ENCODE data around the gene PEX1. TPM values are rescaled to one million over a fixed set of nuclear protein-coding genes. Genes with fewer than 3 reads are reported as not detected.
"Not testable (repeated sequence)": the region's sequence is repeated elsewhere in the genome, so short reads cannot be mapped to it uniquely, and the experiment has no call there.

PEX1 gene
- total and polyA plus RNA-seq, 12 donors = 4.1 to 19.8 (median 14.9) TPM

DNA sequence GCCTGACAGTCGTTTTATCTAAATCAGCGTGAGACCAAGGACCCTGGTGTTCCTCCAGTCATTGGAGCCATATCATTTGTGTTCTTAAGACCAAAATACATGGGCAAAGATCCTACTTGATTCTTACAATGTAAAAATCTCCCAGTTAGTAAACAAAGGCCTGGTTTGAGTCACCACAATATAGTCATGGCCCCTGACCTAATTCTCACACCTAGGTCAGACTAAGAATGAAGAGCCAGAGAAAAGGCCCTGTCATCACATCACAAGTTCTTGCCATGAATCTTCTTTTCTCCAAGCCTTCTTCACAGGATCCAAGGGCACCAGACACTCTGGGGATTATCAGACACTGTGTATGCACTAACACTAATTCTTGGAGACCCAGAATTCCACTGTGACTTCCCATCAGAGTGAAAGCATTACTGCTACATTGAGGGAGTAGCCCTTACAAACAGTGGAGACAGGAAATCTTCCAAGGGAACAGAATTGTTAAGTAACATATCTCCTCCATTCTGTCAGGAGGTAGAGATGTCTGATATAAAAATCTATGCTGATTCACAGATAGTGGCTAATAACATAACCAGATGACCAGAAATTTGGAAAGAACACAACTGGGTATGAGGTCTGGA is 42.9 kb downstream of the PEX1 start:
- intact Hi-C loops (cut with DNase I) = no loop called here
- no peak overlapping the region for H3K4me3 ChIP-seq
- H3K36me3 ChIP-seq = peaks cover 0 to 65% (median 28%) of the 10 kb centered on the region in 9 donors
- TF ChIP-seq CTCF (IDR thresholded peaks at IDR 0.05) = no peak
- no peaks in the 10 kb centered on the region for H3K27me3 ChIP-seq
- H3K27ac ChIP-seq = peak overlapping the region in 2 of 10 donors; percentile 45 to 53
- DNase-seq = no peak
- peaks cover 0 to 12% (median 0%) of the 10 kb centered on the region in 9 donors for H3K4me1 ChIP-seq
- H3K9me3 ChIP-seq = no peaks in the 10 kb centered on the region
- peak in 5 of 8 donors; percentile 19 to 65 (median 57) for ATAC-seq
- 90 to 95% methylated on average over 2 of the region's 2 CpGs for WGBS, 2 donors

DNA sequence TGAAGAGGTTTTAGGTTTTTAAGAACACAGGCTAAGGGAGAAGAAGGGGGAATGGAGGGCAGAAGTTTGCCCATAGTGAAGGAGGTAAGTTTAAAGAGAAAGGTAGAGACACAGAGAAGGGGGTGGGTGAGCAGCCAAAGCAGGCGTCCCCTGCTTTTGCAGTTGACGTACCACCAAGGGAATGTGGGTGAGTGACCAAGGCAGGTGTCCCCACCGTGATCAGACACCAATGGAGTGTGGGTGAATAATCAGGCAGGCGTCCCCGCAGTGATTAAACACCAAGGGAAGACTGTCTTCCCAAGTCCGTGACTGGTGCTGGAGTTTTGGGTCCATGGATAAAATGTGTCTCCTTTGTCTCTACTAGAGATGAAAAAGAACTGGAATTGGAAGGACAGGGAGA is 44.1 kb downstream of the PEX1 start:
- H3K4me1 ChIP-seq; intact Hi-C loops (cut with DNase I); H3K27ac ChIP-seq; H3K9me3 ChIP-seq; H3K4me3 ChIP-seq; DNase-seq; H3K27me3 ChIP-seq; ATAC-seq: not testable (repeated sequence)
- H3K36me3 ChIP-seq = peaks cover 0 to 58% (median 17%) of the 10 kb centered on the region in 9 donors
- WGBS, 2 donors = 95 to 96% methylated on average over 6 of the region's 6 CpGs

DNA sequence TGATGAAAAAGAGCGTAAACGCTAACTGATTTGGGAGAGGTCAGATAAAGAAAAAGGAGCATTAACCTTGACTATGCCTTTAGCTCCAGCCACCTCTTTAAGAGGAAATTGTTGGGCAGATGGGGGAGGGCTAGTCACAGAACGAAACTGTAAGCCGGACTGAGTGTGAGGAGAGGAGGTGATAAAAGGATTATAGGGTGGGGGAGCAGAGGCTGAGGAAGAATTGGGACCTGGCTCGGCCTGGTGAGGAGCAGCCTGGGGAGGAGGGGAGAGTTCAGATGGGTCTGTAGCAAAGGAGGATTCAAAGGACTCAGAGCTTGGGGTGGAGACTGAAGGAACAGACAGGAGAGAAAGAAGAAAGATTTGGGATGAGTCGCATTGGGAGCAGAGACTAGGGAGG is 44.7 kb downstream of the PEX1 start:
- H3K27me3 ChIP-seq; DNase-seq; ATAC-seq; H3K9me3 ChIP-seq; H3K27ac ChIP-seq; H3K4me1 ChIP-seq; intact Hi-C loops (cut with DNase I); H3K4me3 ChIP-seq: not testable (repeated sequence)
- H3K36me3 ChIP-seq = peaks cover 0 to 53% (median 11%) of the 10 kb centered on the region in 9 donors
- WGBS, 2 donors = 69 to 70% methylated on average over 6 of the region's 6 CpGs

- H3K9me3 ChIP-seq; intact Hi-C loops (cut with DNase I); H3K4me3 ChIP-seq; ATAC-seq; DNase-seq; H3K4me1 ChIP-seq; H3K27ac ChIP-seq; H3K27me3 ChIP-seq: not testable (repeated sequence)
- peaks cover 0 to 56% (median 0%) of the 10 kb centered on the region in 9 donors for H3K36me3 ChIP-seq
- WGBS, 2 donors = 95% methylated on average over 4 of the region's 4 CpGs
Measured at GRCh38 chr7:92479146-92479545, 49.2 kb downstream of the PEX1 start.

- Histone ChIP-seq H3K36me3 (peaks cover 0 to 58% (median 0%) of the 10 kb centered on the region in 9 donors), H3K4me3 (no peak overlapping the region), H3K4me1 (no peaks in the 10 kb centered on the region), H3K9me3 (no peaks in the 10 kb centered on the region), H3K27me3 (no peaks in the 10 kb centered on the region), H3K27ac (no peak overlapping the region)
- 95 to 96% methylated on average over 4 of the region's 4 CpGs for WGBS, 2 donors
- ATAC-seq = no peak
- intact Hi-C loops (cut with DNase I) = no loop called here
- no peak for TF ChIP-seq CTCF (IDR thresholded peaks at IDR 0.05)
- no peak for DNase-seq
Measured at GRCh38 chr7:92478711-92479110, 49.6 kb downstream of the PEX1 start.

DNA sequence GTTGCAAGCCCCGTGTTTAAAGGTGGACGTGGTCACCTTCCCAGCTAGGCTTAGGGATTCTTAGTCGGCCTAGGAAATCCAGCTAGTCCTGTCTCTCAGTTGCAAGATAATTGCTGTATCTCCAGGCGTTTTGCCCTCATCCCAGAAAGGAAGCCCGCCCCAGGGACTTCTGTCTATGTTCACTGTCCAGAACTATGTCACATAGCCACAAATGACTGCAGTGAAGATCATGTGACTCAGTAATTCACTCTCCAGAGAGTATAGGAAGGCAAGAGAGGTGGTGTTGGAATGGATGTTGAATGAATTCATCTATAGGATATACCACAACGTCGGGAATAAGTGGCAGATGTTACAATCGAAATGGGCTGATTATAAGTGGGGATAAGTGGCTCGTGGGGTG is 50.2 kb downstream of the PEX1 start:
- Histone ChIP-seq H3K4me1 (no peaks in the 10 kb centered on the region), H3K36me3 (peaks cover 0 to 62% (median 0%) of the 10 kb centered on the region in 9 donors), H3K27ac (no peak overlapping the region), H3K9me3 (no peaks in the 10 kb centered on the region), H3K27me3 (no peaks in the 10 kb centered on the region), H3K4me3 (no peak overlapping the region)
- WGBS, 2 donors = 87% methylated on average over 9 of the region's 9 CpGs
- DNase-seq (no peak), ATAC-seq (no peak)
- intact Hi-C loops (cut with DNase I) = no loop called here
- TF ChIP-seq CTCF (IDR thresholded peaks at IDR 0.05) = no peak

DNA sequence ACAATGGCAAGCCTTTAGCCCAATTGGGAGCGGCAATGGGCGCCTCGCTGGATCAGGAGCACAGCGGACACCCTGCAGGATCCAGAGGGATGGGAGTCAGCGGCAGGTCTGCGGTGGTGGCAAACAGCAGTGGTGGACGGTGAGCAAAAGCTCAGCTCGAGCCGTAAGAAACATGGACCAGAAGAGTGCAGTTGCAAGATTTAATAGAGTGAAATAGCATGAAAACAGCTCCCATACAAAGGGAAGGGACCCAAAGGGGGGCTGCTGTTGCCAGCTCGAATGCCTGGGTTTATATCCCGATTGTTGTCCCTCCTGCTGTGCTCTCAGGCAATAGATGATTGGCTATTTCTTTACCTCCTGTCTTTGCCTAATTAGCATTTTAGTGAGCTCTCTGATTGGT is 50.6 kb downstream of the PEX1 start, which contains the start of gene ERVW-1:
Gene ERVW-1 (minus strand): TSS at position 266 of the 400 bp plus-strand sequence. CDS start 7,565 bp downstream, outside the sequence.
- H3K9me3 ChIP-seq; H3K27ac ChIP-seq; H3K4me1 ChIP-seq; intact Hi-C loops (cut with DNase I); ATAC-seq; DNase-seq; H3K27me3 ChIP-seq; H3K4me3 ChIP-seq: not testable (repeated sequence)
- H3K36me3 ChIP-seq = peaks cover 0 to 64% (median 0%) of the 10 kb centered on the region in 9 donors
- 94 to 96% methylated on average over 11 of the region's 11 CpGs for WGBS, 2 donors

DNA sequence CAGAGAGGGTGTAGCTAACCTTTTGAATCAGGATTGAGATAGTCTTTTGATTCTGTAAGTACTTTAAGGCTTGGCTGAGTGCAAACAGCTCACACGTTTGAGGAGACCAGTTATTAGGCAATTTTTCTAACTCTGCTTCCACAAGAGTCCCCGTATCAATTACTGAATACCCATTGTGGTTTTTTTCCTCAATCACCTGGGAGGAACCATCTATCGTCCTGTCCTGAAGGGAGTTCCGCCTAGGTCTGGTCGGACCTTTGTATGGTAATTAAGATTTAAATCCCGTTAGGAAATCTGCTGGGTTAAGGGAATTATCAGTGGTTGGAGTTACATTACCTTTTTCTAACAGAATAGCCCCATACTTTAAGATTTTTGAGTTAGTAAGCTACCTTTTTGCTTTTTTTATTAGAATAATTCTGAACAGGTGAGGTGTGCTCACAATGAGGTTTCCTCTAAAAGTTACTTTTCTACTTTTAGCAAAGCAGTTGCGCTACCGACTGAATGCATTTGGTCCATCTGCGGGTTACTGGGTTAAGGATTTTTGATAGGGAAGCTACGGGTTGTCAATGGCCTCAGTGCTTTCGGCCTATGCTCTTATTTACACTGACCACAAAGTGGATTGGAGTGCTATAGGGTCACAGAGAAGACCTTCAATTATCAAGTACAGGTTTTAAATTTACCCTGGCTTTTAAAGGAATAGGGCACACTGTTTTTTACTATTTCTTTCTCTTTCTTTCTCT is 52.3 kb downstream of the PEX1 start:
- H3K27me3 ChIP-seq; DNase-seq; H3K4me3 ChIP-seq; intact Hi-C loops (cut with DNase I); ATAC-seq; H3K9me3 ChIP-seq; H3K4me1 ChIP-seq; H3K27ac ChIP-seq: not testable (repeated sequence)
- WGBS, 2 donors = 93 to 94% methylated on average over 11 of the region's 11 CpGs
- peaks cover 0 to 76% (median 0%) of the 10 kb centered on the region in 9 donors for H3K36me3 ChIP-seq

Data from heart right ventricle (tissue), 16 donors.